GM12878 (cell line): Measurements from ENCODE around the gene MCEMP1.

Experiments
- CTCF ChIP-seq, 3 experiments: IDR thresholded peaks in 2 of 3; conservative IDR thresholded peaks in 1 of 3; 2 replicates each; pipeline ENCODE4 v1.5.1; 2011; ENCODE audit warnings: low read depth in 3 of 3, low read length in 3 of 3, mild to moderate bottlenecking in 3 of 3, control low read depth in 2 of 3, moderate library complexity in 2 of 3, inconsistent platforms in 1 of 3, mixed read lengths in 1 of 3; ENCODE audit not compliant: control insufficient read depth in 2 of 3, insufficient read depth in 1 of 3; ENCODE audit errors: extremely low read depth in 1 of 3
- EP300 ChIP-seq, 2 experiments: fragments of 150-350 bp in 1 of 2; IDR thresholded peaks; 2 replicates each; pipeline ENCODE4 v1.6.1; 2011 to 2012; ENCODE audit warnings: low read depth in 2 of 2, low read length in 2 of 2, borderline replicate concordance in 1 of 2, improper control_type of control experiment in 1 of 2, inconsistent platforms in 1 of 2; ENCODE audit not compliant: control insufficient read depth in 1 of 2
- ESRRA ChIP-seq: IDR thresholded peaks from 2 replicates; pipeline ENCODE4 v1.6.1; 2012; ENCODE audit warnings: mild to moderate bottlenecking, low read length, improper control_type of control experiment
- EZH2 ChIP-seq: IDR thresholded peaks from 2 replicates; pipeline ENCODE4 v1.6.1; 2012; ENCODE audit warnings: low read depth, mild to moderate bottlenecking, control low read depth, inconsistent platforms, low read length, borderline replicate concordance; ENCODE audit not compliant: control insufficient read depth
- MAX ChIP-seq: IDR thresholded peaks from 2 replicates; pipeline ENCODE4 v1.6.1; 2012; ENCODE audit warnings: low read depth, low read length, improper control_type of control experiment
- MLLT1 ChIP-seq: fragments of 450-650 bp; IDR thresholded peaks from 2 replicates; pipeline ENCODE4 v1.6.1; 2016; ENCODE audit warnings: mild to moderate bottlenecking
- NFIC ChIP-seq: IDR thresholded peaks from 2 replicates; pipeline ENCODE4 v1.6.1; 2012; ENCODE audit warnings: low read depth, mild to moderate bottlenecking, inconsistent platforms, low read length, moderate library complexity
- PRDM15 ChIP-seq: fragments of 450-650 bp; formaldehyde crosslinking; IDR thresholded peaks from 2 replicates; pipeline ENCODE4 v1.4.0; 2020; ENCODE audit warnings: mild to moderate bottlenecking, moderate library complexity
- RAD21 ChIP-seq: IDR thresholded peaks from 2 replicates; pipeline ENCODE4 v1.6.1; 2011; ENCODE audit warnings: mild to moderate bottlenecking, low read depth, low read length, moderate library complexity; ENCODE audit not compliant: insufficient read depth
- TAF1 ChIP-seq: IDR thresholded peaks from 2 replicates; pipeline ENCODE4 v1.6.1; 2011; ENCODE audit warnings: mild to moderate bottlenecking, low read depth, low read length, borderline replicate concordance
- ZBTB33 ChIP-seq: fragments of 450-650 bp; IDR thresholded peaks from 2 replicates; pipeline ENCODE4 v1.6.1; 2017; ENCODE audit warnings: mild to moderate bottlenecking
- ZBTB40 ChIP-seq: fragments of 450-650 bp; IDR thresholded peaks from 2 replicates; pipeline ENCODE4 v1.6.1; 2016; ENCODE audit warnings: mild to moderate bottlenecking, moderate library complexity, borderline replicate concordance

GRCh38 chr19:7631577-7631976, 45.3 kb upstream of the MCEMP1 start:
- no peak for TF ChIP-seq EZH2
- no peak for TF ChIP-seq NFIC
- TF ChIP-seq MAX: no peak
- TF ChIP-seq ZBTB40: no peak
- TF ChIP-seq TAF1: no peak
- no peak for TF ChIP-seq CTCF (IDR thresholded peaks at IDR 0.05 in 2 of 3, conservative IDR thresholded peaks at IDR 0.05 in 1 of 3; ENCODE audit: control insufficient read depth in 2 of 3, extremely low read depth in 1 of 3, insufficient read depth in 1 of 3, low read depth in 3 of 3, low read length in 3 of 3)
- TF ChIP-seq RAD21: no peak
- TF ChIP-seq ZBTB33: no peak
- TF ChIP-seq PRDM15 (CRISPR knock-in tag): no peak
- no peak for TF ChIP-seq MLLT1
- no peak for TF ChIP-seq ESRRA
- no peak for TF ChIP-seq EP300 (IDR thresholded peaks at IDR 0.05; ENCODE audit: borderline replicate concordance in 1 of 2, control insufficient read depth in 1 of 2, low read depth in 2 of 2, low read length in 2 of 2)
